ENCODE measurements around the gene SMC5.
A peak's percentile ranks its signal among the peaks of the same experiment; 100 is the strongest.
"Not testable (repeated sequence)": the region's sequence is repeated elsewhere in the genome, so short reads cannot be mapped to it uniquely, and the experiment has no call there.

SMC5 gene

DNA sequence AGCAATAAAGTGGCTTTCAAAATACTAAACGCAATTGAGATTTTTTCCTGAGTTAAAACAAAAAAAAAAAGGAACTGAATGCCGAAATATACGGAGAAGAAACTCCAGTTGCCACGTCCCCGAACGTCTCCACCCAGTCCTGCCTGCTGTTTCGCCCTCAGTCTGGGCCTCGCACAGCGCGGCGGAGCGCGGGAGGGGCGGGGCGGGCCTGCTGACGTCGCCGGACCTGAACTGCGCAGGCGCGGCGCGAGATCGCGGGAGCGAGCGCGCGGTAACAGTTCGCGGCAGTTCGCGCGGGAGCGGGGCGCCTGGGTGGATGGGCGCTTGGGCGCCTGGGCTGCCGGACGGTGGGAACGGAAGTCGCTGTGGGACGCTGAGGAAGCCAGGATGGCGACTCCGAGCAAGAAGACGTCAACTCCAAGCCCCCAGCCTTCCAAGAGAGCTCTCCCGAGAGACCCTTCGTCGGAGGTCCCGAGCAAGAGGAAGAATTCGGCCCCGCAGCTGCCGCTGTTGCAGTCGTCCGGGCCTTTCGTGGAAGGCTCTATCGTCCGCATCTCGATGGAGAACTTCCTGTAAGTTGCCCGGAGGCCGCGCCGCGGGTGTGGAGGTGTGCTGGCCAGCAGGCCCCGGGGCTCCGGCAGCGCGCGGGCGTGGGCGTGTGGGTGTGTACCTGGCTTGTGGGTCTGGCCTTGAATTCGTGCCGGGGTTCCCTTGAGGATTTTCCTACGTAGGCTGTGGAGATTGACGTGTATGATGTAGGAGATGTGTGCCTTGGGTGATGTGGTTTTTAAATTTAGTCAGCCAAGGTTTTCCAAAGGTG is at the start of gene SMC5:
Gene SMC5 (plus strand): TSS at position 287 of the 820 bp plus-strand sequence. CDS start 101 bp downstream, at position 388.
- peak; percentile 17 for DNase-seq

DNA sequence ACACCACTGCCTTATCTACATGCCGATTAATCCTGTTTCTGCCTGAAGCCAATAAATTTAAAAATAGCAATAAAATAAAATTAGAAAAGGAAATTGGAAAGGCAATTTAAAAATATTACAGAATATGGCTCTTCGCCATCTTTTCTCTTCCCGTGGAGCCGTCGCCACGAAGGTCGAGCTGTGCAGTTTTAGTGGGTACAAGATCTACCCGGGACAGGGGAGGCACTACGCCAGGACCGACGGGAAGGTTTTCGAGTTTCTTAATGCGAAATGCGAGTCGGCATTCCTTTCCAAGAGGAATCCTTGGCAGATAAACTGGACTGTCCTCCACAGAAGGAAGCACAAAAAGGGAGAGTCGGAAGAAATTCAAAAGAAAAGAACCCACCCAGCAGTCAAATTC is 41.7 kb upstream of the SMC5 start:
- DNase-seq, result no peak

DNA sequence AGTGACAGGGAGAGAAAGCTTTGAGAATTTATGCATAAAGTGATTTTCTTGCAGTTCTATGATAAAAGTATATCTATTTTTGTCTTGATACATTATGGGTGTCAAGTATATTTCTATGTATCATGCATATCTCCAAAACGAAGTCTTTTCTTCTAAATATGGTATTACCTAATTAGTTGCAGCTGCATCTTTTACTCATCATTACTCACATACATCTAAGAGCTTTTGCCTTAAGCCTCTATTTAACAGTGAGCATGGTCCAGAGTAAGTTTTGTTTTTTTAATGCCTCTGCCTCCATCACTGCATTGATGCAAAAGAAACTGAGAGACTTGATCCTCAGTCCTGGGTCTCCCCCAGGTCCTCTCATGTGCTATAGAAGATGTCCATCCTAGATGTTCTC is 40.0 kb upstream of the SMC5 start:
- DNase-seq, result no peak

DNA sequence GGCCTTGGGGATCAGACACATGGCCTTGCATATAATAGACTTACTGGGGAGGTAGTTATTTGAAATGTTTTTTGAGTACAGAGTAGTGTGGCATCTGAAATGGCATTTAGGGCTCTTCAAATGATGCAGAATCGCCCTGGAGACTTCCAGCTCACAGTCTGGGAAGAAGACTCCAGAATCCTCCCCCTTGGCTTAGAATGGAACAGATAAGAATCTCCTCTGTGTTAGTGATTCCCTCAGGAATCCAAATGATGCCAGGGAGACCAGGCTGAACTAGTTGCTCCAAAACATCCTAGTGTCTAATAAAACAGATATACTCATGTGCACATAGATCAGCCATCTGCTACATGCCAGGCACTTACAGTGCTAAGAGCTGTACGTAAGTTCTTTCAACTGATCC is 38.6 kb upstream of the SMC5 start:
- DNase-seq, result no peak

DNA sequence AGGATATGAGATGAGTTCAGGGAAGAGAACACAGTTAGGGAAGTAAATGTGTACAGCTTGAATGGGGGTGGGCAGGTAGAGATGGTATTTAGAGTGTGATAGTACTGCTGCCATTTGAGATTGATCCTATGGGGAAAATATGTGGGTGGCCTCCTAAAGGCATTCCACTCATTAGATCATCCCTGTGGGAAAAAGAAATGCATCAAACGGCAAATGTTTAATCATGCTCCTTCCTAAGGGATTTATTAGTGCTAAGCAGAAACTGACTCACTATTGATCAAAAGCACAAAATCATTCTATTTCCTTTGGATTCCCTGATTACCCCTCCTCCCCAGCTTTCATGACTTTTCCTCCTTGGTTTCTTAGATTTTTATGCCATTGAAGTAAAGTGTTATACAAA is 36.4 kb upstream of the SMC5 start:
- DNase-seq, result no peak

DNA sequence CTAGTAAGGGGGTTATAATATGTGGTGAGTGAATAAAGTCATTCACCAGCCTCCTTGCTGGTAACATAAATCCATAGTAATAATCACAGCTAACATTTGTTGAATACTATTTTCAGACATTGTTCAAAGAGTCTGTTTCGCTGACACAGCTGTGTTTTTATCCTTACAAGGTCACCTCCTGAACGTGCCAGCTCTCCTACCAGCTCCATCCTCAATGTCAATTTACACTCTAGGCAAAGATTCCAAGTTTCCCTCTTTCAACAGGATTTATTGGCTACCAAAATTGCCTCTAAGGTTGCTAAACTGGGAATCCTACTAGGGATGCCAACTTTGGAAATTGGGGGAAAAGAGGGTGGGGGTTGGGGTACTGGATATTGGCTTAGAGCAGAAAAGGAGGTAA is 30.7 kb upstream of the SMC5 start:
- no peak for DNase-seq

DNA sequence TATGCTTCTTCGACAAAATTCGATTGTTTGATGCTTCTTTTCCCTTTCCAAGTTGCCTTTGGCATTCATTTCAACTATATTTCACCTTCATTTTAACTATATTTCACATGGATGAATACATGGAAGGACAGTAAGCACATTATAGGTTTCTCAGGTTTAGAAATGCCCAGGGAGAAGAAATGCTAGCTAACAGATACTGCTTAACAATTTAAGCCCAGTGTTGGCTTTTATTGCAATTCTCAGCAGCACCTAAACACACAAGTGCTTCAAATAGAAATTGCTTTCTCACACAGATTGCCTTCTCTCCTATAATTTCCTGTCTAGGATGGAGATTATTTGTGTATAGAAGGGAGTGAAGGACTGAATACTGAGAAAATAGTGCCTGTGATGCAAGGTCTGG is 30.2 kb upstream of the SMC5 start:
- DNase-seq, result no peak

DNA sequence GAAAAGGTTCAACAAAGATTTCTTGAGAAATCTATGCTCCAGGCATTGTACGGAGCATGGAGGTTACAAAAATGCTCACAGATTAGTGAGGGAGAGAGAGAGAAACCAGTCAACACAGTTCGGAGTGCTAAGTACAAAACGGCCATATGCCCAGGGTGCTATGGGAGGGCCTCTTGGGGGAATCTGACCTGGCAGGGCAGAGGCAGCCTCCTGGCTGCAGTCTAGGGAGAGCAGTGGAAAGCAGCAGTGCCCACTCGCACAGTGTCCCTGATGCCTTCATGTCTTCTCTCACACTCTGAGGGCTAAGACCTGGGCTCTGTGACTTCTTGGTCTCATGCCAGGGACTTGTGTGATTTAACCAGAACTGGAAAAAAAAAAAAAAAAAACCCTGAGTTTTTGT is 29.8 kb upstream of the SMC5 start:
- no peak for DNase-seq

DNA sequence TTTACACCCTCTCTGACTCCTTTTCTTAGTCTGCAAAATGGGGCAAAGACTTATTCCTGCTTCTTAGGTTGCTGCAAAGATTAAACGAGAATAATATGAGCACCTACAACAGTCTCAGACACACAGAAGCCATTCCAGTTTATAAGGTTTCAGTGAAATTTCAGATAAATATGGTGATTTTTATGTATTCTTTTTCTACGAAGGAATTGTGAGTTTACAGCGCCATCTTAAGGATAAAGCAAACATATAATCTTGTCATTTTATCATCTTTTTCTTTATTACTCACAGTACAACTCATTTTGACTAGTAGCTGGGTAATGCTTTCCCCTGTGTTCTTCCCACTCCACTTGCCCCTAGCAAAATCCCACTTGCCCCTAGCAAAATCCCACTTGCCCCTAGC is 29.2 kb upstream of the SMC5 start:
- no peak for DNase-seq

DNA sequence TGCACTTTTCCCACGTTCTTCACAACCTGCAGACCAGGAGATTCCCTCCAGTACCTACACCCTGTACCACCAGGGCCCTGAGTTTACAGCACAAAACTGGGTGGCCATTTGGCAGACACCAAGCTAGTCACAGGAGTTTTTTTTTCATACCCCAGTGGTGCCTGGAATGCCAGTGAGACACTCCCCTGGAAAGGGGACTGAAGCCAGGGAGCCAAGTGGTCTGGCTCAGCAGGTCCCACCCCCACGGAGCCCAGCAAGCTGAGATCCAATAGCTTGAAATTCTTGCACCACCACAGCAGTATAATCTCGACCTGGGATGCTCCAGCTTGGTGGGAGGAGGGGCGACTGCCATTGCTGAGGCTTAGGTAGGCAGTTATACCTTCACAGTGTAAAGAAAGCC is 26.3 kb upstream of the SMC5 start:
- DNase-seq, result no peak

DNA sequence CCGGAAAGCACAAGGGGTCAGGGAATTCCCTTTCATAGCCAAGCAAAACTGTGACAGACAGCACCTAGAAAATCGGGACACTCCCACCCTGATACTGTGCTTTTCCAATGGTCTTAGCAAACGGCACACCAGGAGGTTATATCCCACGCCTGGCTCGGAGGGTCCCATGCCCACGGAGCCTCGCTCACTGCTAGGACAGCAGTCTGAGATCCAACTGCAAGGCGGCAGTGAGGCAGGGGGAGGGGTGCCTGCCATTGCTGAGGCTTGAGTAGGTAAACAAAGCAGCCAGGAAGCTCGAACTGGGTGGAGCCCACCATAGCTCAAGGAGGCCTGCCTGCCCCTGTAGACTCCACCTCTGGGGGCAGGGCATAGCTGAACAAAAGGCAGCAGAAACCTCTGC is 24.6 kb upstream of the SMC5 start:
- DNase-seq, result not testable (repeated sequence)

DNA sequence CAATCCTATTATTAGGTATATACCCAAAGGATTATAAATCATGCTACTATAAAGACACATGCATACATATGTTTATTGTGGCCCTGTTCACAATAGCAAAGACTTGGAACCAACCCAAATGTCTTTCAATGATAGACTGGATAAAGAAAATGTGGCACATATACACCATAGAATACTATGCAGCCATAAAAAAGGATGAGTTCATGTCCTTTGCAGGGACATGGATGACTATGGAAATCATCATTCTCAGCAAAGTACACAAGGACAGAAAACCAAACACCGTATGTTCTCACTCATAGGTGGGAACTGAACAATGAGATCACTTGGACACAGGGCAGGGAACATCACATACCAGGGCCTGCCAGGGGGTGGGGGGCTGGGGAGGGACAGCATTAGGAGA is 12.8 kb upstream of the SMC5 start:
- not testable (repeated sequence) for DNase-seq

DNA sequence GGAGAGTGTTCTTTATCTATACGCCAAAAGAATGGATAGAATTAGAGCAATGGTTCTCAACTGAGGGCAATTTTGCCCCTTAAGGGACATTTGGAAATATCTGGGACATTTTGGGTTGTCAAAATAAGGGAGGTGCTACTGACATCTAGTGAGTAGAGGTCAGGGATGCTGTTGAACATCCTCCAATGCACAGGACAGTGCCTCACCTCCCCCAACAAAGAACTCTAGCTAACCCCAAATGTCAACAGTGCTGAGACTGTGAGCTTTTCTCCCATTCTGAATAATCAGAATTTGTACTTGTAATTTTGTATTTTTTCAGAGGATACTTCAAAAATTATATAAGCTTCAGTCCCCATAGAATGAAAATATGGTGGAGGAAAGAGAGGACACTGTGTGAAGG is 8.6 kb upstream of the SMC5 start:
- no peak for DNase-seq

DNA sequence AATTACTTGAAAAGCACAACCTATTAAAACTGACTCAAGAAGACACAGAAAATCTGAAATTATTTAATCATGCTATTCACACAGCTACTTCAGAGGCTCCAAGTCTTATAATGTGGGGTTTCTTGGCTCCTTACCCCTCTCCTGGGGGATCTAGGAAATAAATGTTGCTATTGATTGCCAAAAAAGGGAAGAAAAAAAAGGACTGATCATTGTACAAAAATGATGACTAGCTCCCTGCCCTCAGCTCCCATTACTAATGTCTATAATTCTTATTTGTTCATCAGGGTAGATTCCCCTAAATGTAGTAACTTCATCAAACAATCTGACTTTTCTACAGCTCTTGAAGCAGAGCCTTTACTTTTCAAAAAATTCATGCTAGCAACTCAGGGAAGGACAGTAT is 3.3 kb upstream of the SMC5 start:
- DNase-seq, result no peak

DNA sequence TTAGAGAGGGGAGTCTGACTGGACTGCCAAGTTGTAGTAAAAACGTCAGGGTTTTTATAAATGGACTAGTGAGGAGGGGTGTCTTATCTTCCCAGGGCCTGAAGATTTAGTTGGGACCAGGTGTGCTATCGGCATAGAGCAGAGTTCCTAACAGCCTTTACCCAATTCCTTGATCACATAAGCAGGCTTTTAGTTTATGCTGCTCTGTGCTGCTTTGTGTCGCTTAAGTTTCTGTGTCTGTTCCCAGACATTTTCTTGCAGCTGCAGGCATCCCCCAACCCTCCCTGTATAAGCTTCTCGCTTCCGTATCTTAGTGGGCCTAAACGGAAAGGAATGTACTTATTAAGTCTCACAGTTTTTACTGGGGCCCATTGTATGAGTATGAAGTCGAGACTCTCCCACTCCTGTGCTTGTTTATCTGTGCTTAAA is 2.6 kb upstream of the SMC5 start:
- no peak for DNase-seq

DNA sequence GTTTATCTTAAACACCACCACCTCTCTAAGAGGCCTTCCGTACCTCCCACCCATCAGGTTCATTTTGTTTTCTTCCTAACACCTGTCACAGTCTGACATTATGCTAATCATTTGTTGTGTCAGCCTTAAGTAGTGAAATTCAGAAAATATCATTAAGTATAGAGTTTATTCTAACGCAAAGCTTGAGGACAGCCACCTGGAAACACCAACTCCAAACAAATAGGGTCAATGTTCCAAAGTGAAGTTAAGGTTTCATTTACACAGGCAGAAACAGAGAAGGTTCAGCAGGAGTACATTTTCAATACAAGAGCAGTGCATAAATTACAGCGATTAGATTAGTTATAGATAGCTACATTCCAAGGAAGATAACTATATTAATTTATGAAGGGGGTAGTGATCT is 1.3 kb upstream of the SMC5 start:
- no peak for DNase-seq

DNA sequence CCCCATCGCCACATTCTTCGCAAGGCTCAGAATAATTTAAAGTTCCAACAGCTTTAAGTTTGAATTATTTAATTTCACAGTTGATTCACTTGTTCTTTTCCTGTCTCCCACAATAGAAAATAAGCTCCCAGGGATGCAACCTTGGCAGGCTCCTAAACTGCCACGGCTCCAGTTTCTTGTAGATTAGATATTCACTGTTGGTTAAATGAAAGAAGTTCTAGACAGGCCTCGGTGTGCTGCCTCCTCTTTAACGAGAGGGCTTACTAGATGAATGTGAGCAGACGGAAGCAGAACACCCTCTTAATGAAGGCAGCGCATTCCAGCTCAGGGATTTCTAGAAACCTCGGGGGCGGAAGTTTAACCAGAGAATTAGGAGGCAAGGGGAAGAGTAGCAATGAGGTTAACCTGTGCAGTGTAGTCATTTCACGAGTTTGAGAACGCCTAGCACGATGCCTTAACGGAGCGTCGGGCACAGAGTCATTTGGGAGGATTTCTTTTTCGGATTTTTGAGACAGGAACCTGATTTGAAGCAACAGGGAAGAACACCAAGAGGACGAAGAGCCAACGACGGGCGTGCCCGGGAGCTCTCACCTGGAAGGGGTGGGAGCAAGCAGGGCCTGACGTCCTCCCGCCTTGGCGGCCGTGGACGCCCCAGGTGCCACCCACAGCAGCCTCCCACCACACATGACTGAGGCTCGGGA is 637 bp upstream of the SMC5 start:
- no peak for DNase-seq

DNA sequence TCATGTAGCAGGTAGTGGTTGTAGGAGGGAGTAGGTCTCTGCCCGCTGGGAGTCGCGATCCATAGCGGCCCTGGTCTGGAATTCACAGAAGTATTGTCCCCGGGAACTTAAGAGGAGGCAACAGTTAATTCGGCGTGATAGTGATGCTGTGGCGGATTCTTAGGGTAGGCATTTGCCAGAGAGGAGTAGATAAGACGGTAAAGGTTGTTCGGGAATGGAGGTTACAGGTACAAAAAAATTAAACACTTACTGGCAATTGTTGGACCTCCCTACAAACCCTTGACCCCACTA is 679 bp downstream of the SMC5 start:
- DNase-seq, result no peak

DNA sequence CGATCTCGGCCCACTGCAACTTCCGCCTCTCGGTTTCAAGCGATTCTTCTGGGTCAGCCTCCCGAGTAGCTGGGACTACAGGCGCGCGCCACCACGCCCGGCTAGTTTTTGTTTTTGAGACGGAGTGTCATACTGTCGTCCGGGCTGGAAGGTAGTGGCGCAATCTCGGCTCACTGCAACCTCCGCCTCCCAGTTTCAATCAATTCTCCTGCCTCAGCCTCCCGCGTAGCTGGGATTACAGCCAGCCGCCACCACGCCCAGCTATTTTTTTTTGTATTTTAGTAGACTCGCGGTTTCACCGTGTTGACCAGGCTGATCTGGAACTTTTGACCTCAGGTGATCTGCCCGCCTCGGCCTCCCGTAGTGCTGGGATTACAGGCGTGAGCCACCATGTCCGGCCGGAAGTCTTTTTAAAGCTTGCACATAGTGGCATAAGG is 1.2 kb downstream of the SMC5 start:
- no peak for DNase-seq

DNA sequence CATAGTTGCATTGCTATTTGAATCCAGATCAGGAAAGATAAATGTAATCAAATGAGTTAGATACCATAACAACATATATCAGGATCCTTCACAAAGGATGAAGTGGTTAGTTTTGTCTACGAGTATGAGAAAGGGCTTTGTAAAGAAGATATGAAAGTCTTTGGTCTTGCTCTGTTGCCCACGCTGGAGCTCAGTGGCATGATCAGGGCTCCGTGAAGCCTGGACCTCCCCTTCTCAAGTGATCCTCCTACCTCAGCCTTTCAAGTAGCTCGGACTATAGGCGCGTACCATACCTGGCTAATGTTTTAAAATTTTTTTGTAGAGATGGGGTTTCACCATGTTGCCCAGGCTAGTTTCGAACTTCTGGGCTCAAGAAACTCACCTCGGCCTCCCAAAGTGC is 1.8 kb downstream of the SMC5 start:
- DNase-seq, result no peak

DNA sequence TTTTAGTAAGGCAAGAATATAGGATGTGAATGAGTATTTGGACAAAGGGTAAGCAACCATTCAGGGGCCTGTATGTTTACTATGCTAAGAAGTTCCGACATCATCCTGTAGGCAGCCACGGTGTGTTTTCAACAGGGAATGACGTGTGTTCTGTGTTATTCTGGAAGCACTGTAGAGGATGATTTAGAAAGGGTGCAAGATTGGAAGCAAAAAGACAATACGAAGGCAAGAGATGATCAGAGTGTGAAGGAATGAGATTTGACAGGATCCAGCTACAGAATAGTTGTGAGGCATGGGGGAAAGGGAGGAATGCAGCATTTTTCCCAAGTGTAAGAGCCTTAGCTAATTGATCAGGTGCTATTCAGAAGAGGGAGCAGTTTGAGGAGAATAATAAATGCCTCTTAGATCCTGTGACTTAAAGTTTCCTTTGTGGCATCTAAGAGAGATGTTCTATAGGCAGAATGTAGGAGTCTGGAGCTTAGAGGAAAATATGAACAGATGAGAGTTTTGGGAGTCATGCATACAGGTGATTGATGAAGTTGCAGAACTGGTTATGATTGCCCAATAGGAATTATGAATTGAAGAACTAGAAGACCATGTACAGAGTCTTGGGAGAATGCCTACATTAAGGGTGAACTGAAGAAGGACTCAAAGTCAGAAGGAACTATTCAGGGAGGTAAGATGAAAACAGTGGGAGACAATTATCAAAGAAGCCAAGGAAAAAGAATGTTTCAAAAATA is 2.5 kb downstream of the SMC5 start:
- DNase-seq, result no peak

DNA sequence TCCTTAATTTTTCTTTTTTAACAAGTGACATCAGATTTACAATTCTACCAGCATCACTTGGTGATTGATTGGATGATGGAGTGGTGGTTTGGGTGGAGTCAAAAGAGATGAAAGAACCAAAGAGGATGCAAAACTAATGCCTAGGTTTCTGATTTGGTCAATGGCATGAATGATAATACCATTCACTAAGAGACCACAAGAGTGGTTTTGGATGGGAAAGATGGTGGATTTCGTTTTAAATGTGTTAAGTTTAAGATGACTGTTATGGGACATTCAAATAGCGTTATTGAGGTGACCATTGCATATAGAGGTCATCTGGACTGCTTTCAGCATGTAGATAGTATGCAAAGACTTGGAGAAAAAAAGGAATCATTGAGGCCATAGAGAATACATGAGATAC is 3.6 kb downstream of the SMC5 start:
- no peak for DNase-seq

DNA sequence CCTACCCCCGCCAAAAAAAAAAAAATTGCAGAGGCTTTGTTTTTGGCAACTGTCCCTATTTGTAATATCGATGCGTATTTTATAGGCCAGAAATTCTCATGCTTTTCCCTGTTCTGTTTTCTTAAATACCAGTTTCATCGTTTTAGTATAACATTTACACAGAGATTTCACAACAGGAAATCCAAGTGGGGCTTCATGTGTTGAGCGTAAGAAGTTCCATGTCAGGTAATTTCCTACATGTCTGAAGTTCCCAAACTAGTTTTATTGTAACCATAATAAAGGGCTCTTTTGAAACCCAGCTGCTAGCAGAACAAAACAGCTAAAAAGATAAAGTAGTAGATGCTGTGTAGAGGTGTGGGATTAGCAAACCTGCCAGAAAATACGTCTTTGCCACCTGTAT is 4.2 kb downstream of the SMC5 start:
- DNase-seq, result no peak

DNA sequence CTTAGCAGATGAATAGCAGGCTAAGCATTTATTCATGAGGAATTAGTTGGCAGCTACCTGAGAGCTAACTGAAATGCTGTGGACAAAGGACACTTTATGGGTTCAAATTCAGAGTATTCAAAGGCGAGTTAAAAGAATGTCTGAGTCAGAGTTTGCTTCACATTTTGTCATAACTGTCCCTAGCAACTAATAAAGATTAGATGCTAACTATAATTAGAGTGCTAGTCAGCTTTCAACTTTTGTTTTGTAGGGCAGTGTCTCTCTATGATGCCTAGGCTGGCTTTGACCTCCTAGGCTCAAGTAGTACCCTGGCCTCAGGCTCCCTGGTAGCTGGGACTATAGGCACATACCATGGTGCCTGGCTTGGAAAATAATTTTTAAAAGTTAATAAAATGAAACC is 4.6 kb downstream of the SMC5 start:
- DNase-seq, result no peak
